T-helper 2 cell treated with Interferon-gamma antibody and Interleukin-4, amounts not matched to agents 5 μg/mL and 100 μg/mL, for 36 hours (primary cell): ENCODE data around the gene DMRT1.
"Not testable (repeated sequence)": the region's sequence is repeated elsewhere in the genome, so short reads cannot be mapped to it uniquely, and the experiment has no call there.

Source experiments
- DNase-seq: peaks from one replicate; pipeline ENCODE4 v3.0.0; 2021; ENCODE audit warnings: low spot score
- H3K27ac Mint-ChIP-seq: one replicate; pipeline ENCODE4 v1.8.0; 2021; ENCODE audit warnings: mild to moderate bottlenecking, mixed read lengths
- H3K27me3 Mint-ChIP-seq: one replicate; pipeline ENCODE4 v1.8.0; 2021; ENCODE audit warnings: low read depth, mixed read lengths
- H3K36me3 Mint-ChIP-seq: one replicate; pipeline ENCODE4 v1.8.0; 2021; ENCODE audit warnings: low read depth, mixed read lengths
- H3K4me1 Mint-ChIP-seq: one replicate; pipeline ENCODE4 v1.8.0; 2021; ENCODE audit warnings: low read depth, mixed read lengths
- H3K4me3 Mint-ChIP-seq: one replicate; pipeline ENCODE4 v1.8.0; 2022; ENCODE audit warnings: mild to moderate bottlenecking, moderate library complexity, mixed read lengths
- H3K9me3 Mint-ChIP-seq: one replicate; pipeline ENCODE4 v1.8.0; 2021; ENCODE audit warnings: mixed read lengths

DMRT1 gene

GRCh38 chr9:998299-999110 lies 157.0 kb downstream of the DMRT1 start:
- not testable (repeated sequence) for H3K4me1 Mint-ChIP-seq, H3K27me3 Mint-ChIP-seq, H3K9me3 Mint-ChIP-seq, H3K36me3 Mint-ChIP-seq, H3K27ac Mint-ChIP-seq, H3K4me3 Mint-ChIP-seq, DNase-seq

- peaks cover 6% of the 10 kb centered on the region for H3K27me3 Mint-ChIP-seq
- no peak for DNase-seq
- H3K36me3 Mint-ChIP-seq: no peaks in the 10 kb centered on the region
Observed at GRCh38 chr9:1001838-1002237, 160.3 kb downstream of the DMRT1 start.

GRCh38 chr9:1002678-1003077 lies 161.2 kb downstream of the DMRT1 start:
- DNase-seq: no peak
- H3K4me1 Mint-ChIP-seq: peaks cover 3% of the 10 kb centered on the region
- H3K27ac Mint-ChIP-seq: no peak overlapping the region
- no peaks in the 10 kb centered on the region for H3K9me3 Mint-ChIP-seq
- no peak overlapping the region for H3K4me3 Mint-ChIP-seq
- no peaks in the 10 kb centered on the region for H3K36me3 Mint-ChIP-seq
- H3K27me3 Mint-ChIP-seq: peaks cover 12% of the 10 kb centered on the region

More at GRCh38 chr9:1001838-1002237, 160.3 kb downstream of the DMRT1 start:
- Mint-ChIP-seq H3K27ac (no peak overlapping the region), H3K4me1 (peaks cover 3% of the 10 kb centered on the region), H3K4me3 (no peak overlapping the region), H3K9me3 (no peaks in the 10 kb centered on the region)

GRCh38 chr9:1005043-1005667 lies 163.7 kb downstream of the DMRT1 start:
- H3K27ac Mint-ChIP-seq: no peak overlapping the region

GRCh38 chr9:1007312-1007711 lies 165.8 kb downstream of the DMRT1 start:
- Mint-ChIP-seq H3K9me3 (no peaks in the 10 kb centered on the region), H3K4me3 (no peak overlapping the region), H3K27me3 (peaks cover 18% of the 10 kb centered on the region), H3K27ac (no peak overlapping the region), H3K36me3 (no peaks in the 10 kb centered on the region), H3K4me1 (peaks cover 6% of the 10 kb centered on the region)
- DNase-seq: no peak

More at GRCh38 chr9:1005043-1005667, 163.7 kb downstream of the DMRT1 start:
- Mint-ChIP-seq H3K4me3 (no peak overlapping the region), H3K36me3 (no peaks in the 10 kb centered on the region), H3K9me3 (no peaks in the 10 kb centered on the region), H3K4me1 (peaks cover 6% of the 10 kb centered on the region), H3K27me3 (peaks cover 18% of the 10 kb centered on the region)
- DNase-seq: peak; percentile 18

- Mint-ChIP-seq H3K9me3 (no peaks in the 10 kb centered on the region), H3K4me3 (no peak overlapping the region), H3K27me3 (peaks cover 18% of the 10 kb centered on the region), H3K36me3 (no peaks in the 10 kb centered on the region), H3K4me1 (peaks cover 6% of the 10 kb centered on the region), H3K27ac (no peak overlapping the region)
- DNase-seq: no peak
Observed at GRCh38 chr9:1008216-1008615, 166.7 kb downstream of the DMRT1 start.

GRCh38 chr9:1009101-1009707 lies 167.7 kb downstream of the DMRT1 start:
- DNase-seq: peak; percentile 65
- Mint-ChIP-seq H3K36me3 (no peaks in the 10 kb centered on the region), H3K27me3 (peaks cover 21% of the 10 kb centered on the region), H3K9me3 (no peaks in the 10 kb centered on the region), H3K4me1 (peaks cover 6% of the 10 kb centered on the region), H3K27ac (no peak overlapping the region), H3K4me3 (no peak overlapping the region)

- no peaks in the 10 kb centered on the region for H3K36me3 Mint-ChIP-seq
- no peak for DNase-seq
- H3K27me3 Mint-ChIP-seq: peaks cover 20% of the 10 kb centered on the region
- H3K4me1 Mint-ChIP-seq: peaks cover 3% of the 10 kb centered on the region
- no peak overlapping the region for H3K27ac Mint-ChIP-seq
- H3K4me3 Mint-ChIP-seq: no peak overlapping the region
- H3K9me3 Mint-ChIP-seq: no peaks in the 10 kb centered on the region
Observed at GRCh38 chr9:1013021-1013420, 171.5 kb downstream of the DMRT1 start.

GRCh38 chr9:1014225-1014624 lies 172.7 kb downstream of the DMRT1 start:
- Mint-ChIP-seq H3K4me1 (peaks cover under 1% of the 10 kb centered on the region), H3K36me3 (no peaks in the 10 kb centered on the region), H3K27ac (no peak overlapping the region), H3K4me3 (no peak overlapping the region), H3K27me3 (peaks cover 19% of the 10 kb centered on the region), H3K9me3 (no peaks in the 10 kb centered on the region)
- no peak for DNase-seq

- H3K27me3 Mint-ChIP-seq: peaks cover 21% of the 10 kb centered on the region
- no peaks in the 10 kb centered on the region for H3K36me3 Mint-ChIP-seq
- DNase-seq: no peak
- no peak overlapping the region for H3K4me3 Mint-ChIP-seq
- H3K9me3 Mint-ChIP-seq: no peaks in the 10 kb centered on the region
- H3K27ac Mint-ChIP-seq: no peak overlapping the region
- H3K4me1 Mint-ChIP-seq: no peaks in the 10 kb centered on the region
Observed at GRCh38 chr9:1014640-1015039, 173.1 kb downstream of the DMRT1 start.

GRCh38 chr9:1018121-1018520 lies 176.6 kb downstream of the DMRT1 start:
- Mint-ChIP-seq H3K36me3 (no peaks in the 10 kb centered on the region), H3K9me3 (peaks cover 3% of the 10 kb centered on the region), H3K27ac (no peak overlapping the region), H3K4me1 (no peaks in the 10 kb centered on the region), H3K27me3 (peaks cover 25% of the 10 kb centered on the region), H3K4me3 (no peak overlapping the region)
- DNase-seq: no peak
